DND-41 (cell line): Measurements from ENCODE around the gene CARD10.

Experiments
- EZH2 ChIP-seq: IDR thresholded peaks from 3 replicates; pipeline ENCODE4 v1.6.1; 2012; ENCODE audit warnings: borderline replicate concordance, low read depth, mild to moderate bottlenecking, moderate library complexity, low read length, inconsistent platforms; ENCODE audit not compliant: severe bottlenecking
- TF ChIP-seq, protein P1 (sequence below): IDR thresholded peaks from 2 replicates; pipeline ENCODE4 v1.5.1; 2012; ENCODE audit warnings: borderline replicate concordance, low read length, moderate library complexity, mild to moderate bottlenecking; ENCODE audit not compliant: poor library complexity, severe bottlenecking; ENCODE audit errors: extremely low read depth

DNA sequence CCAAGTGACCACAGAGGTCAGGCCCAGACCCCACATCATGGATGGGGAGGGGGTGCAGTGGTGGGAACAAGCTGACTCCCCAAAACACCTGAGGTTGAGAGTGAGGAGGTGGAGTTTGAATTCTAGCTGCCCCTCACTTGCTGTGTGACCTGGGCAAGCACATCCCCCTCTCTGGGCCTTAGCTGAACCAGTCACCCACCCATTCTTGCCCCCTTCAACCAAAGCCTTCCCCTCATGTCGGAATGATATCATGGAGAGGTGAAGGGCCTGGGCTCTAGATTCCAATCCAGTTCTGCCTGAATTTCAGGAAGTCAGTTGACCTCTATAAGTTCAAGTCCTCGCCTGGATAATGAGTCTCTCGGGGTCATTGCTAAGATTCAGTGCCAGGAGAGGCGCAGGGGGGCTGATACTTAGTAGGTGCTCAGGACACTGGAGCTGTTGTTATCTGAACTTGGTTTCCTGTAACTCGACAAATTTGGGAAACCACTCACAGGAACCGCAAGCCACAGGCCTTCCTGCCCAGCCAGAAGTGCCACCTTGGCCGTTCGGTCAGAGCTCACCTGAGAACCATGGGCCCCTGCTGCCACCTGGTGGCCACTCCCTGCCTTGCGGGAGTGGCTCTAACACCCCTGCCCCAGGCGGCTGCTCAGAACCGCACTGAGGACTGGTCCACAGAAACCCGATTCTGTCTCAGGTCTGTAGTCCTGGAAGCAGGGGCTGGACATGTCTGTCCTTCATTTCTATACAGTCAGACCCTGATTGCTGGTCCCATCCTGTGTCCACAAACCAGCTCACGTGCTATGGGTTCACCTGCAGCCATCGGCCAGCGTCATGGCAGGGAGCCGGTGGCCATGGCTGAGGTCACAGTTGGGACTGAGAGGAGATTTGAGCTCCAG lies 47.9 kb upstream of the CARD10 start:
- TF ChIP-seq, protein P1, sequence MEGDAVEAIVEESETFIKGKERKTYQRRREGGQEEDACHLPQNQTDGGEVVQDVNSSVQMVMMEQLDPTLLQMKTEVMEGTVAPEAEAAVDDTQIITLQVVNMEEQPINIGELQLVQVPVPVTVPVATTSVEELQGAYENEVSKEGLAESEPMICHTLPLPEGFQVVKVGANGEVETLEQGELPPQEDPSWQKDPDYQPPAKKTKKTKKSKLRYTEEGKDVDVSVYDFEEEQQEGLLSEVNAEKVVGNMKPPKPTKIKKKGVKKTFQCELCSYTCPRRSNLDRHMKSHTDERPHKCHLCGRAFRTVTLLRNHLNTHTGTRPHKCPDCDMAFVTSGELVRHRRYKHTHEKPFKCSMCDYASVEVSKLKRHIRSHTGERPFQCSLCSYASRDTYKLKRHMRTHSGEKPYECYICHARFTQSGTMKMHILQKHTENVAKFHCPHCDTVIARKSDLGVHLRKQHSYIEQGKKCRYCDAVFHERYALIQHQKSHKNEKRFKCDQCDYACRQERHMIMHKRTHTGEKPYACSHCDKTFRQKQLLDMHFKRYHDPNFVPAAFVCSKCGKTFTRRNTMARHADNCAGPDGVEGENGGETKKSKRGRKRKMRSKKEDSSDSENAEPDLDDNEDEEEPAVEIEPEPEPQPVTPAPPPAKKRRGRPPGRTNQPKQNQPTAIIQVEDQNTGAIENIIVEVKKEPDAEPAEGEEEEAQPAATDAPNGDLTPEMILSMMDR, result peak; percentile 96
- no peak for TF ChIP-seq EZH2
